Skeletal muscle satellite cell (primary cell): ENCODE data around the gene FBXL16.

Source experiments
- H3K27me3 ChIP-seq: 2 replicates; pipeline ENCODE4 v1.7.0; 2013; ENCODE audit warnings: low read length; ENCODE audit not compliant: control insufficient read depth, insufficient read depth
- H3K36me3 ChIP-seq: 2 replicates; pipeline ENCODE4 v1.7.0; 2013; ENCODE audit warnings: mild to moderate bottlenecking, control low read depth, low read length; ENCODE audit not compliant: insufficient read depth
- H3K4me1 ChIP-seq: 2 replicates; pipeline ENCODE4 v1.7.0; 2013; ENCODE audit warnings: low read length; ENCODE audit not compliant: control insufficient read depth, insufficient read depth
- H3K4me2 ChIP-seq: 2 replicates; pipeline ENCODE4 v1.7.0; 2013; ENCODE audit warnings: mild to moderate bottlenecking, low read length
- H3K4me3 ChIP-seq: 2 replicates; pipeline ENCODE4 v1.7.0; 2013; ENCODE audit warnings: low read length
- H3K9ac ChIP-seq: 2 replicates; pipeline ENCODE4 v1.7.0; 2013; ENCODE audit warnings: mild to moderate bottlenecking, low read depth, low read length, moderate library complexity
- H3K9me3 ChIP-seq: replicated peaks from 2 replicates; pipeline ENCODE4 v1.7.0; 2013; ENCODE audit warnings: mild to moderate bottlenecking, control low read depth, low read length

Gene FBXL16

GRCh38 chr16:657487-657886 is 48.1 kb downstream of the FBXL16 start:
- H3K4me1 ChIP-seq = peaks cover 11% of the 10 kb centered on the region
- peaks cover 15% of the 10 kb centered on the region for H3K36me3 ChIP-seq
- H3K27me3 ChIP-seq = no peaks in the 10 kb centered on the region
- H3K9ac ChIP-seq = no peak overlapping the region
- H3K4me2 ChIP-seq = no peak overlapping the region
- H3K9me3 ChIP-seq = no peaks in the 10 kb centered on the region
- no peak overlapping the region for H3K4me3 ChIP-seq

- peaks cover 8% of the 10 kb centered on the region for H3K4me1 ChIP-seq
- H3K36me3 ChIP-seq = peaks cover 13% of the 10 kb centered on the region
- H3K4me3 ChIP-seq = no peak overlapping the region
- H3K27me3 ChIP-seq = no peaks in the 10 kb centered on the region
- H3K9me3 ChIP-seq = no peaks in the 10 kb centered on the region
- no peak overlapping the region for H3K9ac ChIP-seq
- H3K4me2 ChIP-seq = no peak overlapping the region
Measured at GRCh38 chr16:654034-654433, 51.6 kb downstream of the FBXL16 start.

GRCh38 chr16:652454-653305 is 52.9 kb downstream of the FBXL16 start:
- peaks cover 4% of the 10 kb centered on the region for H3K36me3 ChIP-seq
- no peak overlapping the region for H3K4me2 ChIP-seq
- H3K27me3 ChIP-seq = no peaks in the 10 kb centered on the region
- H3K9me3 ChIP-seq = no peaks in the 10 kb centered on the region
- H3K9ac ChIP-seq = no peak overlapping the region
- H3K4me1 ChIP-seq = peaks cover 19% of the 10 kb centered on the region
- H3K4me3 ChIP-seq = no peak overlapping the region

DNA sequence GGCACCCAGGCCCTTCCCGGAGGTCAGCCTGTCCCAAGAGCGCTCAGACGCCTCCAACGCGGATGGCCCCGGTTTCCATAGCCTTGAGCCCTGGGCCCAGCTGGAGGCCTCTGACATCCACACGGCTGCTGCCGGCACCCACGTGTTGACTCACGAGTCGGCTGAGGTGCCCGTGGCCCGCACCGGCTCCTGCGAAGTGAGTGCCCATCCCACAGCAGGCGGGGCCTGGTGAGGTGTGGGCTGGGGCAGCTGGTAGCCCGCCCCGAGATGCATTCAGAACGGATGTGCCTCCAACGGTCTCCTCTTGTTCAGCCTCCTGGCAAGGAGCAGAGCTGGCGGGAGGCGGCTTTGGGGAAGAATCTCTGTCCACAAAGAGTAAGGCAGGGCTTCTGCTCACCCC is 53.8 kb downstream of the FBXL16 start:
- peaks cover 21% of the 10 kb centered on the region for H3K4me1 ChIP-seq

GRCh38 chr16:649631-650030 is 56.0 kb downstream of the FBXL16 start:
- H3K9me3 ChIP-seq = no peaks in the 10 kb centered on the region
- H3K4me1 ChIP-seq = peaks cover 21% of the 10 kb centered on the region
- peak overlapping the region; percentile 94 for H3K9ac ChIP-seq
- H3K36me3 ChIP-seq = no peaks in the 10 kb centered on the region
- H3K4me3 ChIP-seq = peak overlapping the region; percentile 77
- peak overlapping the region; percentile 95 for H3K4me2 ChIP-seq
- H3K27me3 ChIP-seq = no peaks in the 10 kb centered on the region

More for the DNA sequence above, 53.8 kb downstream of the FBXL16 start:
- Histone ChIP-seq H3K36me3 (peaks cover 4% of the 10 kb centered on the region), H3K27me3 (no peaks in the 10 kb centered on the region), H3K9ac (no peak overlapping the region), H3K4me2 (no peak overlapping the region), H3K4me3 (no peak overlapping the region), H3K9me3 (no peaks in the 10 kb centered on the region)

DNA sequence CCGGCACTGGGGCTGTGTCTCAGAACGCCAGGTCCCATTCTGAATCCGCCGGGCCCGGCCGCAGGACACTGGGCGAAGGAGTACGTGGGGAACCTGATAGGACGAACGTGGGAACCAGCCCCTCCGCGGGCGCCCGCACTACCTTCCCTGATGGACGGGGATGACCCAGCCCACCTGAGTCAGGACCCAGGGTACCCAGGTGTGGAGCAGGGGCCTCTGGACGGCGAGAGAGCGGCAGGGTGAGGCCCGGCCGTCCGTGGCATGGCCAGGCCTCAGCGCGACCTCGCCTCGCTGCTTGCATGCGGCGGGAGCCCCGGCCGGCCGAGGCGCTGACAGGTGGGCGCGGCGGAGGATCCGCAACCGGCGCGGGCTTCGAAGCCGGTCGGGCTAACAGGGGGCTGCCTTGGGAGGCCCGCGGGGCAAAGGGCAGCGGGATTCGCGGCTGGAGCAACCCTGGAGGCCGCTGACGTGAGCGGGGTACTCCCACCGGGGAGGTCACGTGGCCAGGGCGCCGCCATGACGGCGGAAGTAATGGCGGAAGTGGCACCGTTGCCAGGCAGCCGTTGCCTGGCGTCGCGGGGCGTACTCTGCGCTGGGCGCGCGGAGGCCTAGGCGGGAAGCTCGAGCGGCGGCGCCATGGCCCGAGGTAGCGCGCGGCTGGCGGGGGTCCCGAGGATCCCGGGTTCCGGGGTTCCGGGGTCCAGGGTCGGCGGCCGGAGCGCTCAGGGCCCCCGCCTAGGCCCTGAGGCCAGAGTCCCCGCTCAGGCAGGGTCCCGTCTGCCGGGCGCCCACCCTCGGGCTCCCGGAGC is 56.6 kb downstream of the FBXL16 start, which contains the start of gene WDR90:
Gene WDR90, plus strand, starts transcription at position 585 of the 809 bp plus-strand sequence. Its CDS starts 52 bp downstream, at position 637.
- peak within 1 kb of the TSS; percentile 95 for H3K4me2 ChIP-seq
- H3K36me3 ChIP-seq = no peaks in the 10 kb centered on the region
- H3K27me3 ChIP-seq = no peaks in the 10 kb centered on the region
- H3K4me3 ChIP-seq = peak within 1 kb of the TSS; percentile 77
- H3K9ac ChIP-seq = peak within 1 kb of the TSS; percentile 94
- H3K9me3 ChIP-seq = no peaks in the 10 kb centered on the region
- H3K4me1 ChIP-seq = peaks cover 21% of the 10 kb centered on the region

GRCh38 chr16:648071-648780 is 57.4 kb downstream of the FBXL16 start:
- peak overlapping the region; percentile 94 for H3K9ac ChIP-seq
- no peaks in the 10 kb centered on the region for H3K36me3 ChIP-seq
- no peaks in the 10 kb centered on the region for H3K9me3 ChIP-seq
- H3K4me2 ChIP-seq = peak overlapping the region; percentile 95
- H3K4me3 ChIP-seq = peak overlapping the region; percentile 77
- H3K4me1 ChIP-seq = peaks cover 21% of the 10 kb centered on the region
- H3K27me3 ChIP-seq = no peaks in the 10 kb centered on the region

- Histone ChIP-seq H3K27me3 (no peaks in the 10 kb centered on the region), H3K9me3 (no peaks in the 10 kb centered on the region), H3K4me1 (peaks cover 28% of the 10 kb centered on the region), H3K4me2 (no peak overlapping the region), H3K4me3 (no peak overlapping the region), H3K9ac (no peak overlapping the region), H3K36me3 (no peaks in the 10 kb centered on the region)
Measured at GRCh38 chr16:647173-647902, 58.3 kb downstream of the FBXL16 start.

DNA sequence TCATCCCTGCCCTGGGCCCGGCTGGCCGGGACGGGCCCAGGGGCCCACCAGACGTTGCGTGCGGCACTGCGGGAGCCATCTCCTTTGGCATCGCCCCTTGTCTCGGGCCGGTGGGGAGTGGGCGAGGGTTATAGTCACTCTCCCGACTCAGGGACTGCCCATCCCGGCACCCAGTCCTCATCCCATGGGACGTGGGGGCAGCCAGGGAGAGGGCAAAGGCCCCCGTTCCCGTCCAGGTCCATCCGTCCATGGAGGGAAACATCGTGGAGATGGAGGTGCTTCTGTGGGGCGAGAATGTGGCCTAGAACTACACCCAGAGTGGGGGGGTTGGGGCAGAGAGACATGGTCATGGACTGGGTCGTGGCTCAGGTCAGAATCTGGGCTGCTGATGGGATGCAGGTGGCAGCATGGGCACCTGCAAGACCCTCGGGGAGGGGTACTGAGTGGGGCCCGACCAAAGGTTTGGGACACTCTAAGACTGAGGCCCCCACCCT is 58.9 kb downstream of the FBXL16 start:
- H3K36me3 ChIP-seq = no peaks in the 10 kb centered on the region
- H3K4me3 ChIP-seq = no peak overlapping the region
- no peaks in the 10 kb centered on the region for H3K9me3 ChIP-seq
- no peak overlapping the region for H3K9ac ChIP-seq
- H3K27me3 ChIP-seq = no peaks in the 10 kb centered on the region
- no peak overlapping the region for H3K4me2 ChIP-seq
- peaks cover 29% of the 10 kb centered on the region for H3K4me1 ChIP-seq

- Histone ChIP-seq H3K9me3 (no peaks in the 10 kb centered on the region), H3K36me3 (no peaks in the 10 kb centered on the region), H3K4me1 (peaks cover 35% of the 10 kb centered on the region), H3K4me2 (no peak overlapping the region), H3K4me3 (no peak overlapping the region), H3K9ac (no peak overlapping the region), H3K27me3 (no peaks in the 10 kb centered on the region)
Measured at GRCh38 chr16:645852-646678, 59.5 kb downstream of the FBXL16 start.
